NB4 (cell line): ENCODE measurements around the gene TAF7L.

Source experiments
- DNase-seq: peaks from one replicate; pipeline ENCODE4 v3.0.0; 2010; ENCODE audit warnings: low read depth
- H3K4me3 ChIP-seq: one replicate; pipeline ENCODE4 v1.5.1; 2011; ENCODE audit warnings: mild to moderate bottlenecking, low read depth, low read length, moderate library complexity
- CTCF ChIP-seq: IDR thresholded peaks from one replicate; pipeline ENCODE4 v1.5.1; 2012; ENCODE audit warnings: low read depth, low read length
- MAX ChIP-seq: IDR thresholded peaks from 2 replicates; pipeline ENCODE4 v1.6.1; 2011; ENCODE audit warnings: low read depth, low read length
- MYC ChIP-seq: IDR thresholded peaks from 2 replicates; pipeline ENCODE4 v1.6.1; 2011; ENCODE audit warnings: low read depth, low read length
- POLR2A ChIP-seq: IDR thresholded peaks from 2 replicates; pipeline ENCODE4 v1.6.1; 2011; ENCODE audit warnings: mild to moderate bottlenecking; ENCODE audit not compliant: insufficient read length; ENCODE audit errors: extremely low read depth

TAF7L gene

GRCh38 chrX:101232316-101232715 is 58.8 kb downstream of the TAF7L start:
- TF ChIP-seq CTCF (no peak), POLR2A (no peak), MYC (no peak), MAX (no peak)
- no peak overlapping the region for H3K4me3 ChIP-seq
- DNase-seq, result no peak

GRCh38 chrX:101231080-101231479 is 60.1 kb downstream of the TAF7L start:
- DNase-seq, result no peak
- H3K4me3 ChIP-seq, result no peak overlapping the region
- TF ChIP-seq MYC (no peak), CTCF (no peak), POLR2A (no peak), MAX (no peak)

- TF ChIP-seq MYC, result no peak
- DNase-seq, result no peak
- H3K4me3 ChIP-seq, result no peak overlapping the region
These were observed 60.5 kb downstream of the TAF7L start for GRCh38 chrX:101230636-101231035.

- no peak for DNase-seq
- no peak overlapping the region for H3K4me3 ChIP-seq
- no peak for TF ChIP-seq MYC
- no peak for TF ChIP-seq CTCF
- no peak for TF ChIP-seq POLR2A
- TF ChIP-seq MAX, result no peak
These were observed 62.0 kb downstream of the TAF7L start for GRCh38 chrX:101229170-101229569.

DNA sequence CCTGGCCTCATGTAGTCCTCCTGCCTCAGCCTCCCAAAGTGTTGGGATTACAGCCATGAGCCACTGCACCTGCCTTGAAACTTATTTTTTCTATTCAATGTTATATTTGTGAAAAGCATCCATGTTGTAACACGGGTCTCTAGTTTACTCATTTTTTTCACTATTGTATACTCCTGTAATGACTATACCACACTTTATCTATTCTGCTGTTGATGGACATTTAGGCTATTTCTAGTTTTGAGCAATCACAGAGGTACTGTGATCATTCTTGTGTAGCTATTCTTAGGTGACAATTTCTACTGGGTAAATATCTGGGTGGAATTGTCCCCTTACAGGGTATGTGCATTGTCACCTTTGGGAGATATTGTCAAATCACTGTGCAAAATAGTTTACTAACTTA is 67.9 kb downstream of the TAF7L start:
- TF ChIP-seq MYC (no peak), MAX (no peak), CTCF (no peak), POLR2A (no peak)
- no peak for DNase-seq
- no peak overlapping the region for H3K4me3 ChIP-seq

DNA sequence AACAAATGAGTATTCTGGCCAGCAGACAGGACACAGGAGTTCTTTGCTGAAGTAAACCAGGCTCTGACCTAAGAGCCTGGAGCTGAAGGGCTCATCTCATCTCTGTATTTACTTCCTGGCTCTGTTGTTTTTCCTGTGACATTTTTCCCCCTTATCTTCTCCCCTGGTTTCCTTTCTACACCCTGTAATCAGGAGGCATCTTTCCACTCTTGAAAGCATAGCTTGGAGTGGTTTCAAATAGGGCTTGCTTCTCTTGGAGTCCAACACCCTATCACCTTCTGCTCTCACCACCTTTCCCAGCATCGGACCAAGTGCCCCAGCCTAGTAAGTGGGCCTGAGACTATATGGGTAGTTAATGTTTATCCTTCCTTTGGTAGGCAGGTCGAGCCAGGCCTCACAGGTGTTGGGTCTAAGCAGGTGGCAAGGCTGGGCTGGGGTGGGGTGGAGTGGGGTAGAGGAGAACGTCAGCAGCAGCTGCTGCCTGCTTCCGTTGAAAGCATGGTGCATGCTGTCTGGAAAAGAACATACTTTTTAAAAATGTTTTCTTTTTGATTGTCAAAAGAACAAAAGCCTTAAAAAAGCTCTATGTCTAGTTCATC is 70.4 kb downstream of the TAF7L start:
- no peak for DNase-seq
- TF ChIP-seq CTCF (no peak), POLR2A (no peak), MAX (no peak), MYC (no peak)
- H3K4me3 ChIP-seq, result no peak overlapping the region
